NCI-H128 (cell line): ENCODE data around the gene UGT1A1.
"Not testable (repeated sequence)": the region's sequence is repeated elsewhere in the genome, so short reads cannot be mapped to it uniquely, and the experiment has no call there.

Source experiments
- DNase-seq: peaks from one replicate; lab custom pipeline; 2025; ENCODE audit not compliant: unreplicated experiment; lab: John Stamatoyannopoulos, UW

Gene UGT1A1

DNA sequence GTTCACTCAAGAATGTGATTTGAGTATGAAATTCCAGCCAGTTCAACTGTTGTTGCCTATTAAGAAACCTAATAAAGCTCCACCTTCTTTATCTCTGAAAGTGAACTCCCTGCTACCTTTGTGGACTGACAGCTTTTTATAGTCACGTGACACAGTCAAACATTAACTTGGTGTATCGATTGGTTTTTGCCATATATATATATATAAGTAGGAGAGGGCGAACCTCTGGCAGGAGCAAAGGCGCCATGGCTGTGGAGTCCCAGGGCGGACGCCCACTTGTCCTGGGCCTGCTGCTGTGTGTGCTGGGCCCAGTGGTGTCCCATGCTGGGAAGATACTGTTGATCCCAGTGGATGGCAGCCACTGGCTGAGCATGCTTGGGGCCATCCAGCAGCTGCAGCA is at the start of gene UGT1A1:
Gene UGT1A1, plus strand, starts transcription at position 228 of the 400 bp plus-strand sequence. Its CDS starts 18 bp downstream, at position 246.
- DNase-seq: no peak

DNA sequence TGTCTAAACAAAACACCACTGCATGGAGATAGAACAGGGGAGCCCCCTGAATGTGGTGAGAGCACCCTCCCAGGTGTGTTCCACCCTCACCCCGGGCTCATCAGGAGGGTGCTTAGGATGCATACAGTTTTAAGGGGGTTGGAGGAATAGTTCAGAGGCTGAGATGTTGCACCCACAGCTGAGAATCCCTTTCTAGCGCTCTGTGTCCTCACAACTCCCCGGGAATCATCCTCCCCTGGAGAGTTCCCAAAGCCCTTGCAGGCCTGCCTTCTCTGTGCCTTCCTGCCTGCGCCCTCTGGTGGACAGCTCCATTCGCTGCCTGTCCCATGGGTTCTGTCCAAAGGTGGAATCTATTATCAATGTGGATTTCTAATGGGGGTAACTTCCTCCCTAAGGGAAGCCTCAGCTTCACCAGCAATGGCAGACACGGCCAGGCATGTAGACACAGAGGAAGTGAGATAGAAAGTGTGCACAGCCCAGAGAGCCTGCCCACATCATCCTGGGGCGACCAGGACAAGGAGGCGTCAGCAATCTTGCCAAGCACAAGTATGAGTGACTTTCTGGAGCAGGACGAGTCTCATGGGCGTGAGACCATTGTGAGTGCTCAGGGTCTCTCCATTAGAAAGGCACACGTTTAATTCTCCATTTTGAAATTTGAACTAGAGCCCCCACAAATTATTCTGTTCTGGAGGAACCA is 48.6 kb upstream of the UGT1A1 start:
- DNase-seq: peak; percentile 3

GRCh38 chr2:233712611-233713261 is 47.3 kb upstream of the UGT1A1 start, which contains the start of gene UGT1A5:
Gene UGT1A5 (plus strand): TSS chr2:233712907. CDS start chr2:233712992, 85 bp downstream.
- DNase-seq: no peak

DNA sequence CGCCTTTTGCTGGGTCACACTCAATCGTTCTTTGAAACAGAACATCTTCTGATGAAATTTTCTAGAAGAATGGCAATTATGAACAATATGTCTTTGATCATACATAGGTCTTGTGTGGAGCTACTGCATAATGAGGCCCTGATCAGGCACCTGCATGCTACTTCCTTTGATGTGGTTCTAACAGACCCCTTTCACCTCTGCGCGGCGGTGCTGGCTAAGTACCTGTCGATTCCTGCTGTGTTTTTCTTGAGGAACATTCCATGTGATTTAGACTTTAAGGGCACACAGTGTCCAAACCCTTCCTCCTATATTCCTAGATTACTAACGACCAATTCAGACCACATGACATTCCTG is 46.8 kb upstream of the UGT1A1 start:
- no peak for DNase-seq

DNA sequence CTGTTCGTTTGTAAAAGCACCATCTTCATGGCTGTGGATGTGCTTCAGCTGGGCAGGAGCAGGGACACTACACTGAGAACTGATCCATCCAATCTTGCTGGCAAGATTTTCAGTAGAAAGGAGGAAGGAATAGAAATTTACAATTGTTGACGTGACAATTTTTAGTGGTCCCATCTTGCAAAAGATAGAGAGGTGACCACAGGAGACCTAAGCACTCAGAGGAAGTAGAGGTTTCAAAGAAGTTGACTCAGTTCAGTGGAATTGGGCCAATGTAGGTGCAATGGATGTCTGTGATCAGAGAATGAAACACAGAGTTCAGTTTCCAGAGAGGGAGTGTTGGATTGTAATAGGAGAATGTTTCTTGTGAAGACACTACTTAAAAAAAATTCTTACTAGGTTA is 45.9 kb upstream of the UGT1A1 start:
- DNase-seq: no peak

GRCh38 chr2:233718552-233718951 is 41.5 kb upstream of the UGT1A1 start, which contains the start of gene UGT1A4:
Gene UGT1A4 (plus strand): TSS chr2:233718736. CDS start chr2:233718821, 85 bp downstream.
- no peak for DNase-seq

- DNase-seq: no peak
Observed at GRCh38 chr2:233728723-233729301, 31.3 kb upstream of the UGT1A1 start, which contains the start of gene UGT1A3. Gene UGT1A3 (plus strand): TSS chr2:233729042. CDS start chr2:233729127, 85 bp downstream.

GRCh38 chr2:233736868-233737653 is 23.0 kb upstream of the UGT1A1 start:
- not testable (repeated sequence) for DNase-seq

GRCh38 chr2:233740870-233741269 is 19.2 kb upstream of the UGT1A1 start:
- DNase-seq: no peak

- no peak for DNase-seq
Observed at GRCh38 chr2:233743464-233744259, 16.4 kb upstream of the UGT1A1 start.

- DNase-seq: no peak
Observed at GRCh38 chr2:233745073-233745755, 14.9 kb upstream of the UGT1A1 start.

DNA sequence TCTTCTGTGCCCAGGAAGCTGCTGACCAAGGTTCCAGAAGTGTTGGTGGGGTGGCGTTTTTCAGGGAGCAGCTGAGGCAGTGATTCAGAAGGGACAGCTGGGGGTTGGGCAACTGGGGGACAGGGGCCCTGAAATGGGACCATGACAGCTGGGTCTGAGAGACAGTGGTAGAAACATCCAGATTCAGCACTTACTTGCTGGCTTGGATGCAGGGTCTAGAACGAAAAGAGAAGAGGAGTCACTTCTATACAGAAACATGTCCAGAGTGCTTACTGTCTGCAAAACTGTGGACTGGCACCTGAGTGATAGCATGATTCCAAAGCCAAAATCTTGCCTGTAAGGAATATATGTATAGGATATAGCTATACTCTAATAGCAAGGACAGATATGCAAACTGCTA is 14.2 kb upstream of the UGT1A1 start:
- DNase-seq: not testable (repeated sequence)

DNA sequence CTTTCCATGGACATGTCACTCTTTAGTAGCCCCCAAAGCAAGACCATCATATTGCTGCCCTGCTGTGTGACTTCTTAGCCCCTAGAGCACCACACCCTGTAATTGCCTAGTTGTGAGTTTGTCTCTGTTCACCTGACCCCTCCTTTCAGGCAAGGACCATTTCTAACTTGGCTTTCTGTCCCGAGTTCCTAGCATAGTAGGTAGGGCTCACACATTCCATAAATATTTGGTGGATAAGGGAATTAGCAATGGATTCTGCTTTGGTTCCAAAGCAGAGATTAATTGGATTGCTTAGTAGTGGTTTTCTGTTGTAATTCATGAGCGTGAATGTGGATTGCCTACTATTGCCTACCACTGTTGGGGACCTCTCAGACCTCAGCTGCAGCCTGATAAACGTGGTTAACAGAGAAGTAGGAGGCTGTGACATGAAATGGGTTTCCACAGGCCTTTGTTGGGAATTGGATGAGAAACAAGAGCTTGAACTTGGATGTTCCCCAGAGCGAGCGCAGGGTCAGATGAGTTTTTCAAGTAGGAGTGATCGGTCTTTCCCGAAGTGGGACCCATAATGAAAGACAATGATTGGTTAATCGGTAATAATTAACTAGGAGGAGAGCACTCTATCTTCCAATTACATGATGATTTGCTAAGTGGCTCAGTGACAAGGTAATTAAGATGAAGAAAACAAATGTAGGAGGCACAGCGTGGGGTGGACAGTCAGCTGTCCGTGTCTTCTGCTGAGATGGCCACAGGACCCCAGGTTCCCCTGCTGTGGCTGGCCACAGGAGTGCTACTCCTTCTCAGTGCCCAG is 13.4 kb upstream of the UGT1A1 start:
- DNase-seq: no peak

DNA sequence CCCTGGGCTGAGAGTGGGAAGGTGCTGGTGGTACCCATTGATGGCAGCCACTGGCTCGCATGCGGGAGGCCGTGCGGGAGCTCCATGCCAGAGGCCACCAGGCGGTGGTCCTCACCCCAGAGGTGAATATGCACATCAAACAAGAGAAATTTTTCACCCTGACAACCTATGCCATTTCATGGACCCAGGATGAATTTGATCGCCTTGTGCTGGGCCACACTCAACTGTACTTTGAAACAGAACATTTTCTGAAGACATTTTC is 12.9 kb upstream of the UGT1A1 start:
- DNase-seq: no peak

DNA sequence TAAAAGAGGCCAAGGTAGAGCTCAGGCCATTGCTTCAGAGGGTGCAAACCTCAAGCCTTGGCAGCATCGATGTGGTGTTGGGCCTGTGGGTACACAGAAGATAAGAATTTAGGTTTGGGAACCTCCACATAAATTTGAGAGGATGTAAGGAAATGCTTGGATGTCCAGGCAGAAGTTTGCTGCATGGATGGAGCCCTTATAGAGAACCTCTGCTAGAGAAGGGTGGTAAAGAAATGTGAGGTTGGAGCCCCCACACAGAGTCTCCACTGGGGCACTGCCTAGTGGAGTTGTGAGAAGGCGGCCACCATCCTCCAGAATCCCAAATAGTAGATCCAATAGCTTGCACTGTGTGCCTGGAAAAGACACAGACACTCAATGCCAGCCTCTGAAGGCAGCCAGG is 9.4 kb upstream of the UGT1A1 start:
- DNase-seq: not testable (repeated sequence)

GRCh38 chr2:233751212-233752009 is 8.7 kb upstream of the UGT1A1 start:
- DNase-seq: not testable (repeated sequence)

- no peak for DNase-seq
Observed at GRCh38 chr2:233754872-233755611, 5.0 kb upstream of the UGT1A1 start.
